GM19043 (cell line): Measurements from ENCODE around the gene FBXO9.

Experiments used
- ATAC-seq: cut with Tn5 transposase; IDR thresholded peaks from one replicate; pipeline ENCODE4 v1.9.1; 2021; ENCODE audit warnings: low read depth; ENCODE audit not compliant: unreplicated experiment

FBXO9 gene

DNA sequence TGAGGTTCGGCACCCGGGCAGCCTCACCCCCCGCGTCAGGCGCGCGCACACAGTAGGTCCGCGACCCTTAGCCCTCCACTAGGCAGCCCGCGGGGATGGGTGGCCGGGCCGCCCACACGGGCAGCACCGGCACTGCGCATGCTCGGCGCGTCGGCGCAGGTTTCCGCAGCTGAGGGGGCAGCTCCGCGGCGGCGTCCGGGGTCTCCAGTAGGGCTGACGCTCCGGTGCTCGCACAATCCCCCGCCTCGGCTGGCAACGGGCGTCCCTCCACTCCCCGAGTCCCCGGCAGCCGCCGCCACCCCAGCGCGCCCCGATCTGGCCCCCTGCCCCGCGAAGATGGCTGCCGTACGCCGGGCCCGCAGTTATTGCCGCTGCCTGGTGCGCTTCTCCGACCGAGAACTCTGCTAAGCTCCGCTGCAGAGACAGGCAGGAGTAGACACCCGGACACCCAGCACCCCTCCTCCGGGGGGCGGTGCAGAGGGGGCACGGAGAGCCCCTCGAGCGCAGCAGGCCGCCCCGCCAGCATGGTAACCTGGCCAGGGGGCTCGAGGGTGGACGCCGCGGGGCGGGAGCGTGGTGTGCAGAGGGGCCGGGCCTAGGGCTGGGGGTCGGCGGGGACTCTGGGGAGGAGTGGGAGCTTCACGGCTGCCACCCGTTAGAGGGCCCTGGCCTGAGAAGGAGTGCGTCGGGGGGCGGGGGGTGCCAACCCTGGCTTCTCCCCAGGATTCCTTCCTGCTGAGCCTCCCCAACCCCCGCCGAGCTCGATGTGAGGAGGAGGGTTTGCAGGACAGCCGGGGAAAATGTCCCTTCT lies at the start of gene FBXO9:
Gene FBXO9, plus strand, starts transcription at position 139 of the 811 bp plus-strand sequence. Its CDS starts 386 bp downstream, at position 525.
- ATAC-seq = peak; percentile 37

DNA sequence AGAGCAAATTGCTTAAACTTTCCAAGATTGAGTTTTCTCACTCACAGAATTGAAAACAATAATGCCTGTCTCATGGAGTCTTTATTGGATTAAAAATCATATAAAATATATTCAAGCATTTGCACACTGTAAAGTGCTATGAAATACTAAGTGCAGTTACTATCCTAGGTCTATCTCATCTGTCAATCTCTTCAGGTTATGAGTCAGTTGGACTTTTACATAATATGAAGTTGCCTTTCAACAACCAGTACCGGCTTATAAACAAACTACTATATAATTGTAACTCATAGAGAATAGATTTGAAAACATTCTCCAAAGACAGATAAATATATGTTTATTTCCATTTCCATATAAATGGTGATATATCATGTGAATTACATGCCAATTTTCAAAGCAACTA lies 49.7 kb upstream of the FBXO9 start:
- no peak for ATAC-seq

DNA sequence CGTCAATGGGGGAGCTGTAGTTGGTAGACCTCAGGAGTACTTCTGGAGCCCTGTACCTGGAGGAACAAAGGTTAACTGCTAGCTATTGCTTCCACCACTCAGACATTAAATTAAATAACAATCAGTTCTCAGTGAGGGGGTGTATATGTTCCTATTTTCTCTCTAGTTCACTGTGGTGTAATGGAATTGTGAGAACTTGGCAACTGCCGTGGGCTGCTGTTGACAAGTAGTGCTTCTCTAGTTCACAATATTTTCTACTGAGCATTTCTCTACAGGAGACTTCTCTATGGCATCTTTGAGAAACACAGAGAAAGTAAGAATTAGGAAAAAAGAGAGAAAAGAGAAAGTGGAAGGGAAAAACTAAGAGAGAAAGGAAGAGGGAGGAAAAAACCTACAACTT lies 46.8 kb upstream of the FBXO9 start:
- ATAC-seq = no peak

DNA sequence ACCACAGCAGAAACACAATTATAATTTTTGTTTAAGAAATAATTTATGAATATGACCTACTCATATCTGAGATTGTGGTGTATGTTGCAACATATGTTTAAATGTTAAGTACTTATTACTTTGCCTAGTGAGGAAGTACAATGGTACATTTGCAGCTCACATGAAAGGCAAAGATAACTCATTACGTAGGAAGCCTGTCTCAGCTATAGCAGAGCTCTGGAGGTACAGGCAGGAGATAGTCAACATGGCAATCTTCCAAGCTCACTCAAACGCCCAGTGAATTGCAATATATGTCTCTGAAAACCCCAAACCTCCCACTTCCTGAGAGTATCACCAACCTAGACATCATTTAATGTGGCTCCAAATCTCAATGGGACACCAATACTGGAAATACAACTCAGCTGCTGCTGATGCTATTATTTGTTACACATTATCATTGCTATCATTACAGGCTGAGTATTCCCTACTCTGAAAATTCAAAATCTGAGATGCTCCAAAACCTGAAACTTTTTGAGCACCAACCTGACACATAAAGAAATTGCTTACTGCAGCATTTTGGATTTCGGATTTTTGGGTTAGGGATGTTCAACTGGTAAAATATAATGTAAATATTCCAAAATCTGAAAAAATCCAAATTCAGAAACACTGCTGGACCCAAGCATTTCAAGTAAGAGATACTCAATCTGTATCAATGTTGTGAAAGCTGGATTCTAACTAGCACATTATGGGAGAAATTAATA lies 45.0 kb upstream of the FBXO9 start:
- ATAC-seq = no peak

DNA sequence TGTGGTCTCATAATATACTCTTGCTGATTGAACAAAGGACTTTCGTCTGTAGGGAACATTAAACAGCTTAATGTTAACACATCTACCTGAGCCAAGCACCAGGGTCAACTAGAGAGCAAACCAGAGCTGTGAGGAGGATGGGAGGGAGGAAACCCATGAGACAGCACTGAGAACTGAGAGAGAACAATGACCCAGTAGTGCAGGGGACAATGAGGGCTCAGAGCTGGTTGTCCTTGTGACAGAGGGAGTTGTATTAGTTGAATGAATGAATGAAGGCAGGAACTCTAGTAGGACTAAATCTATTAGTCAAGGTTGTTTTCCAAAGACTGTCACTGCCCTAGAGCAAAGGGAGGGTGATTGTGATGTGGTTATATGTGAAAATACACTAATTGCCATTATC lies 41.9 kb upstream of the FBXO9 start:
- ATAC-seq = no peak

DNA sequence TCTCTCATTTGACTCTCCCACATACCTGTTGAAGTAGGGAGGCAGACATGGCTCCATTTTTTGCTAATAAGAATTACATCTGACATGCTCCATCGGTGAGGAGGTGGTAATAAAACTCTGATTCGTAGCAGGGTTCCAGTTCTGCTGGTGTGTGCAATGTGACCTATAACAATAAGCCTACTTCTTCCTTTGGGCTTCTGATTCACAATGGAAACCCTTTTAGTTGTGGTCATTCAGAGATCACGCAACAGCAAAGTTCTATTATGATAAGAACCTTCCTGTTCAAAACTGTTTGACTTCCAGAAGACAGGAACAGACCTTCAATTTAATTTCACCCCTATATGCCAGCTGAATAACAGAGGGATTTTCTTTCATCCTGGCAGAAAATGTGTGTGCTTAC lies 38.7 kb upstream of the FBXO9 start:
- ATAC-seq = no peak

DNA sequence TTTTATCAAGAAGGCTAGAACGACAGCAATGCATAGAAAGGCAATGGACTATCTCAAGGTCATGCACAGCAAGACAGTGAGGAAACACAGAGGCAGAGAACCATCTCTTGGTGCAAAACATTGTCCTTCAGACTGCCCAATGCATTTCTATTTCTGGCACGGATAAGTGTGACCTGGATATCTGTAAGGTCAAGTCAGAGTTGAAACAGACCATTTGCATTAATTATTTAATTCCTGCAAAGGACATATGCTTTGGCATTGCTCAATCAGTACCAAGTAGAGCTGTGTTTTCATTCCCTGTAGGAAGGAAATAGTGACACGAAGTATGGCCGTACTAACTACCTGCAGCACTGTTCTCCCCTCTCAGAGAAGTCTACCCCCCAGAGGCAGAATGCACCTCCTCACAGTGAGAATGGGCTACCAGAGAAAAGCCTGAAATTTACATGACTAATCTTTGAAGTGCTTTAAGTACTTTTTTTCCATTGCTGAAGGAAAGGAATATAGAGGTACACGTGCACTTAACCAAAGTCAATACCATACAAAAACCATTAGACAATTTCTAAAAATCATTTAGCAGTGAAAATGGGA lies 38.0 kb upstream of the FBXO9 start:
- ATAC-seq = no peak

DNA sequence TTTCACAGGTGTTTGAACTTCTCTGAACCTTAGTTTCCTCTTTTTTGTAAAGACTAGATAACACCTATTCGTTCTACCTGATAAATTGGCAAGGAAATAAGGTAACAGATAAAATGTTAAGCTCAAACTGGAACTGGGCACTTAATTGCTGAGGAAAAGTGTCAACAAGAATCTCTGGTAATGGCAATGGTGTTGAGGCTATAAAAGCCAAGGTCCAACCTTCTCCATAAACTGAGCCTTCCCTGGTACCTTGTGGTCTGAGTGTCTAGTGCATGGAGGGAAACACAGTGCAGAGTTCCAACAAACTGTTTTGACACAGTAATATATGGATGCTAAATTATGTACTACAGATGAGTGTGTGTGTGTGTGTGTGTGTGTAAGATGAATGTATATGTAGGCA lies 36.7 kb upstream of the FBXO9 start:
- ATAC-seq = no peak

DNA sequence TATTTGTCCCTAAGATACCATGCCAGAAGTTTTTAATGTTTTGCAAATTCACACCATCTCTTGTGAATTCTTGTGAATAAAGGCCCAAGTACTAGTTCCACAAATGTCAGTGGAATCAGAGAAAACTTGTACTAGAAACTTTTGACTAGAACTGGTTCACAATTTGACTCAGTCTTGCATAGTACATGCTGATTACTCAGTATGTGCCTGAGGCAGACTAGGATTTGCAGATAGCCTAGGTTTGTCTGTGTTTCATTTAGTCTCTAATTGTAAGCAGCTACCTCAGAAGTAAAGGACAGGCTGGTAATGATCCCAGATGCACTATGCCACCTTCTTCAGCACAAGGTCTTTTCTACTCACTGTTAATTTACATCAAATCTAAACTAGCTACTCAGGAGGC lies 35.9 kb upstream of the FBXO9 start:
- ATAC-seq = no peak

DNA sequence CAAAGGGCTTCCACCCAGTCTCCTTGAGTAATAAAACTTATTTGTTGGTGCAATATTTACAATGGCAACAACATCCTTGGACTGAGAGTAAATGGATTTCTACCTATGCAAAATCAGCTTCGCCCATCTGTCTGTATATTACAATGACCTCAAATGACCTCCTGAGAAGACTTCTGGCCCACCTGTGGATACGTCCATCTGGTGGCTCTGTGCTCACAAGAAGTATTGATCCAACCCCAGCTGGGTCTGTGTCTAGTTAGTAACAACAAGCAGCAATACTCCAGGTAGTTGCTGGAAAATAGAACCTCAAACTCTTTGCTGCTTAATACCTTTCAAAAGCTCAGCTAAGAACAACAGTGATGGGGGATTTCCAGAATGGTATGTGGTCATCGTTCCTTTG lies 35.4 kb upstream of the FBXO9 start:
- ATAC-seq = no peak

DNA sequence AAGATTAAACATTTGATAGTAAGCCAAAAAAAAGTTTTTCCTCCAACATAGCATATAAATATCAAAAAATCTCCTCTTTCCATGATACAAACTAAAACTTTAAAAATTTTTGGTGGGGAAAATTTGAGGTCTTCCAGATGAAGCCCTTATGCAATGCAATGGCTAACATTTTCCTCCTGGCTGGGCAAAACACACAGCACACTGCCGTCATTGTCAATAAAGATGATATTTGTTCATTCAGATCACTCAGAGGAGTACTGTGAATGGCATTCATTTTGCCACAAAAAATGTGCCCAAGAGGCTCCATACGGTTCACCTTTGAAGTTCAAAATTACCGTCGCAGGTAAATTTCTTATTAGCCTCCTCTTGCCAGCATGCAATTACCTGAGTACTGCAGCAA lies 33.9 kb upstream of the FBXO9 start:
- no peak for ATAC-seq

DNA sequence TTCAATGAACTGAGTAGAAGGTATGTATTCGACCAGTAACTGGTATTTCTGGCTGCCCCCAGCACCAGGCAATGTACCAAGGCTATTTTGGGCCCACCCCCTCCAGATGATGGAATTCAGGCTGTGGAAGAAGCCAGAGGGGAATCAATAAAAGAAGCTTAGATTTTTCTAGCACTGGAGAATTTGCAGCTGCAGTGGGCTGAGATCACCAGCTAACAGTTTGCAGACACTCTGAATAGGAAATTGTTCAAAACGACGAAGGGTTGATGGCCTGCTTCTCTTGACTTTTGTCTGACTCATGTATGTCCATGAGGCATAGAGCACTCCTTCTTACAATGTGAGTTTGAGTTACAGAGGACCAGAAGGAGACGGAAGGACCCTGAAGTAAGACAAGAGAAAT lies 32.4 kb upstream of the FBXO9 start:
- ATAC-seq = no peak

DNA sequence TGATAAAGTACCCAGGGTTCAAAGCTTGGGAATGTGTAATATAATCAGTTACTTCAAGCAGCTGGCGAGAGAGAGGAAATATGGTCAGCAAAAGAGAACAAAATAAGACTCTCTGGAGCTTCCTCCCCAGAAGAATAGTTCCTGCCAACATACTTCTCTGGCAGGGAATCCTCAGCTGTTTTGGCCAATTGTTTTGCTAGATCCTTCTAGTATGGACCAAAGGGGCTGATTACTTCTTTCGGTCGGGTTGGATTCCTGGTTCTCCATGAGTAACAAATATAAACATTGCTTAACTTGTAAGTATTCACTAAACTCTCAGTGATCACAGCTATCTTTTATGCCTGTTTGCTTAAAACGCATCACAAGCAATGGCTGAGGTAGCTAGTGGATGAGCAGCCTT lies 31.4 kb upstream of the FBXO9 start:
- no peak for ATAC-seq

DNA sequence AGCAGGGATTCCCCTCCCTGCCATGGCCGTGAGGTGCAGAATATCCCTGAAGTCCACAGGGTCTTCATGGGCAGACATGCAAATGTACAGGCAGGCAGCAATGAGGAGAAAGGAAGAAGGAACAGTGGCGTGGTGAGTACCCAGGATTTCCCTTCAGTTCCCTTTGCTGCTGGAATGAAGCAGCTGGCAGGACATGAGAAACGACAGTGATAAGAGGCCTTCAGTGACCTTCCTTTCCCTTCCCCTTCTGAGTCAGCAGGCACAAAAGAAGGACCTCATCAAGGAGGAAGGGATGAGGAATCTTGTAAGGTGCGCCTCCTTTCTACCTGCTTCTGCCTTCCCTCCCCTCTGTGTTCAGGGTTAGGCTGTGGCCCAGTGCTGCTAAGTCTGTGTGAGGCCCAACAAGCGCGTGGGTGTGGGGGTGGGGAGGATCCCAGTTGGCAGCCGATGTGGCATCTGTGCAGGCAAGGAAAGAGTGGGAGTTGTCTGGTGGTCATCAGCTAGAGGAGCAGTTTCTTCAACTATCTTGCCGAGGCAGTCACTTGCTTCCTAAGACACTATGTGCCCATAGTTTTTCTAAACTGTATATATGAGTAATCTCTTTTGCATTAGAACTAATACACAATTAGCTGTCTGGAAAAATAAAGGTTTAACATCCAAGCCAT lies 29.5 kb upstream of the FBXO9 start:
- no peak for ATAC-seq

DNA sequence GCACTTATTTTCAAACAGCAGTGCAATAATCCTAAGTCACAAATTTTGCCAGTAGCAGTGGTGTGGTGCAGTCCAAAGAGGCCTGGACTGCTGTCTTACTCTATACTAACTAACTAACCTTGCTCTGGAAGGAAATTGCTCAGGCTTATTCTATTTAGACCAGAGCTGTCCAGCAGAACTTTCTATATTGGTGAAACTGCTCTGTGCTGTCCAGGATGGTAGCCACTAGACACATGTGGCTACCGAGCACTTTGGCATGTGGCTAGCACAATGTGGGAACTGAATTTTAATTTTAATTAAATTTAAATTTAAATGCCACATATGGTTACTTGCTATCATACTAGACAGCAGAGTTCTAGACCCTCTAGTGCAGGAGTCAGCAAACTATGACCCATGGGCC lies 27.1 kb upstream of the FBXO9 start:
- ATAC-seq = no peak

DNA sequence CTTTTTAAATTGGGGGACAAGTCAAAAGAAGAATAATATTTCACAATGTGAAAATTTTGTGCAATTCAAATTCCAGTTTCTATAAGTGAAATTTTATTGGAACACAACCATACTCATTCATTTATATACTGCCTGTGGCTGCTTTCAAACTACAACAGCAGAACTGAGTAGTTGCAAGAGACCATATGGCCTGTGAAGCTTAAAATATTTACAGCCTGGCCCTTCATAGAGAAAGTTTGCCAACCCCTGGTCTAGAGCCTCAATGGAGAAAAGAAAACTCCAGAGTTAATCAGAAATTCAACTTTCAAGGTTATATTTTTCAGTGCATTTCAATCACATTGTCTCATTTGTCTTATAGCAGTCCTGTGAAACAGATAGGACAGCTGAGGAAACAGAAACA lies 26.6 kb upstream of the FBXO9 start:
- no peak for ATAC-seq

DNA sequence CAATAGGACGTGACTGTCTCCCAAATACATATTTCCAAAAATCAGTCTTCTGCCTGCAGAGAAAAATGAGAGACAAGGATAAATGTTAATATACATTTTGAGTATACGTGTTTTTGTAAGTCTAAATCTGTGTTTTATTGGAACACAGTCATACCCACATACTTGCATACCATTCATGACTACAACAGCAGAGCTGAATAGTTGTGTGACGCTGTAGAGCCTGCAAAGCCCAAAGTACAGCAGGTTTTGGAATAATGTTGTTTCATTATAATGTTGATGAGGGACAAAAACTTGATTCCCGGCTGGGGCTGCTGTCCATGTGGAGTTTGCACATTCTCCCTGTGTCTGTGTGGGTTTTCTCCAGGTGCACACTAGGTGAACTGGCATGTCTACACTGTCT lies 23.8 kb upstream of the FBXO9 start:
- no peak for ATAC-seq

DNA sequence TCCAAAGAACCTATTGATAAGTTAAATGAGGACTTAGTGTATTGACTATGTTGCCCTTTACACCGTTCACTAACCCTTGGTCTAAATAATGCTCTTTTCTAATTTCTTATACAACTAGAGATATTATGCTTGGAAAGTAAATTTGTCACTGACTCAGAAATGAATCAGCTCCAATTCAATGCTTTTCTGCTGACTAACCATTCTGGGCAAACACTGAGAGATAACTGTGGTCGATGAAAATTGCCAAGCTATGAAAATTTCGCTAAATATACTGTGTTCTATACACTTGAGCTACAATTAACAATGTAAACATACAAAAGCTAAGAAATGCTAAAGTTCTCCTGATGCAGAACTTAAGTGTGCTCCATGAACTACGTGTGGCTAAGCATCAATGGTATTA lies 23.1 kb upstream of the FBXO9 start:
- no peak for ATAC-seq

DNA sequence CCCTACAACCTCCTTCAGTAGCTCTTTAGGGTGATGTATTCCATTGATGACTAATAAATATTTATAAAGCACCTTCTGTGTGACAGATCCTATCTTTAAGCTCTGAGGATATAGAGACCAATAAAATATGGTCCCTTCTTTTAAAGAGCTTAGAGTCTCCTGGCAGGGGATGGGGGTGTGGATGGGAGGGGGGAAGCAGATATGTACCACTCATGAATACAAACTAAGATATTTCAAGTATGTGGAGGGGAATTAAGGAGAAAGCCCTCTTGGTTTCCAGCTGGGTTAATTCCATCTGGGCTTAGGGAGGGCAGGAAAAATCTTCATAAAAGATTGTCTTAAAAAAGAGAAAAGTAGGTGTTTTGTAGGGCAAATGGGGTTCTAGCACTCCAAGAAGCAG lies 21.6 kb upstream of the FBXO9 start:
- ATAC-seq = no peak

DNA sequence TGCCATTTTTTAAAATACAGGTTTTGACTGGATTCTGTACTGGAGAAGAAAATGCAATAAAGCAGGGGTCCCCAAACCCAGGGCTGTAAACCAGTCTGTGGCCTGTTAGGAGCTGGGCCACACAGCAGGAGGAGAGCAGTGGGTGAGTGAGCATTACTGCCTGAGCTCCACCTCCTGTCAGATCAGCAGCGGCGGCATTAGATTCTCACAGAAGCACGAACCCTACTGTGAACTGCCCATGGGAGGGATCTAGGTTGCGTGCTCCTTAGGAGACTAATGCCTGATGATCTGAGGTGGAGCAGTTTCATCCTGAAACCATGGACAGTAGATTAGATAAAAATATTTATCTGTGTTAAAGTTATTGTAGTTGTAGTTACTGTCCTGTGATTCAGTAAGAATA lies 21.1 kb upstream of the FBXO9 start:
- no peak for ATAC-seq

DNA sequence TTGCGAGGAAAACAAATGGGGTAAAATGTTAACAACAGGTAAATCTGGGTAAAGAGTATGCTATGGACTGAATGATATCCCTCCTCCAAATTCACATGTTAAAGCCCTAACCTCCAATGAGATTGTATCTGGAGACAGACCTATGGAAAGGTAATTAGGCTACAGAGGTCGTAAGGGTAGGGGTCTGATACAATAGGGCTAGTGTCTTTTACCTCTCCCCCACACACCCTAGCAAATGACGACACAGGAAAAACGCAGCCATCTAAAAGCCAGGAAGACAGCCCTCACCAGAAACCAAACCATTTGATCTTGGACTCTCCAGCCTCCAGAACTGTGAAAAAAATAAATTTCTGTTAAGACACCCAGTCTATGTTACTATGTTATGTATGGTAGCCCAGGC lies 20.6 kb upstream of the FBXO9 start:
- no peak for ATAC-seq
